ENCODE measurements around the gene ACKR2. TPM values are rescaled to one million over a fixed set of nuclear protein-coding genes. Genes with fewer than 3 reads are reported as not detected.

ACKR2 gene
- total and polyA plus RNA-seq, 2 of the 13 experiments (the other 11 are each of a cell fraction or from before 2014, with no cell fraction given), result 1.1 to 1.9 TPM

GRCh38 chr3:42829083-42829627 is 19.9 kb downstream of the ACKR2 start (continued):
- TF ChIP-seq ZBTB26 (CRISPR knock-in tag; IDR thresholded peaks at IDR 0.05; ENCODE audit: borderline replicate concordance) (no peak), ZNF557 (CRISPR knock-in tag; IDR thresholded peaks at IDR 0.05) (no peak), RAD51 (IDR thresholded peaks at IDR 0.05; ENCODE audit: borderline replicate concordance) (no peak), CREBL2 (CRISPR knock-in tag; IDR thresholded peaks at IDR 0.05; ENCODE audit: borderline replicate concordance) (no peak), SPEN (CRISPR knock-in tag; IDR thresholded peaks at IDR 0.05; ENCODE audit: low read depth) (no peak), GRHL1 (CRISPR knock-in tag; conservative IDR thresholded peaks at IDR 0.05) (no peak), WIZ (CRISPR knock-in tag; IDR thresholded peaks at IDR 0.05) (no peak), ZFP36L1 (CRISPR knock-in tag; IDR thresholded peaks at IDR 0.05) (no peak), HNRNPUL1 (IDR thresholded peaks at IDR 0.05; ENCODE audit: low read depth, low read length) (no peak), HBP1 (CRISPR knock-in tag; IDR thresholded peaks at IDR 0.05; ENCODE audit: low read depth) (no peak), ATM (IDR thresholded peaks at IDR 0.05; ENCODE audit: borderline replicate concordance) (no peak), NCOA1 (CRISPR knock-in tag; IDR thresholded peaks at IDR 0.05) (no peak; the same call in 1 of the 2 replicates), ZC3H13 (CRISPR knock-in tag; IDR thresholded peaks at IDR 0.05) (no peak), USF2 (IDR thresholded peaks at IDR 0.05; ENCODE audit: low read depth, low read length) (no peak), USF2 (CRISPR knock-in tag; IDR thresholded peaks at IDR 0.05; ENCODE audit: borderline replicate concordance) (no peak), REXO4 (CRISPR knock-in tag; IDR thresholded peaks at IDR 0.05; ENCODE audit: borderline replicate concordance) (no peak), GMEB1 (CRISPR knock-in tag; IDR thresholded peaks at IDR 0.05; ENCODE audit: borderline replicate concordance) (no peak), ZNF570 (CRISPR knock-in tag; IDR thresholded peaks at IDR 0.05; ENCODE audit: borderline replicate concordance) (no peak), GLMP (CRISPR knock-in tag; IDR thresholded peaks at IDR 0.05; ENCODE audit: borderline replicate concordance) (no peak)
